HG03354 (cell line): ENCODE data around the gene BASP1.
"Not testable (repeated sequence)": the region's sequence is repeated elsewhere in the genome, so short reads cannot be mapped to it uniquely, and the experiment has no call there.

Source experiments
- ATAC-seq: cut with Tn5 transposase; IDR thresholded peaks from one replicate; pipeline ENCODE4 v1.9.1; 2021; ENCODE audit warnings: mild to moderate bottlenecking; ENCODE audit not compliant: unreplicated experiment, poor library complexity, severe bottlenecking

Gene BASP1

GRCh38 chr5:17308326-17309065 lies 91.1 kb downstream of the BASP1 start:
- no peak for ATAC-seq

- no peak for ATAC-seq
Measured at GRCh38 chr5:17309462-17309861, 92.0 kb downstream of the BASP1 start.

- ATAC-seq, result not testable (repeated sequence)
Measured at GRCh38 chr5:17310502-17310901, 93.1 kb downstream of the BASP1 start.

GRCh38 chr5:17311811-17312210 lies 94.4 kb downstream of the BASP1 start:
- ATAC-seq, result not testable (repeated sequence)

GRCh38 chr5:17312358-17312757 lies 94.9 kb downstream of the BASP1 start:
- ATAC-seq, result no peak

- ATAC-seq, result peak; percentile 27
Measured at GRCh38 chr5:17314907-17315471, 97.6 kb downstream of the BASP1 start.

- ATAC-seq, result no peak
Measured at GRCh38 chr5:17315710-17316221, 98.3 kb downstream of the BASP1 start.

- ATAC-seq, result peak; percentile 76
Measured at GRCh38 chr5:17316970-17317459, 99.6 kb downstream of the BASP1 start.

- ATAC-seq, result peak; percentile 45
Measured at GRCh38 chr5:17317473-17317872, 100.0 kb downstream of the BASP1 start.

GRCh38 chr5:17319095-17319494 lies 101.7 kb downstream of the BASP1 start:
- ATAC-seq, result not testable (repeated sequence)

GRCh38 chr5:17325770-17326599 lies 108.6 kb downstream of the BASP1 start:
- ATAC-seq, result no peak
